Ovary (tissue), 9 donors: ENCODE data around the gene SLC23A1. TPM values are rescaled to one million over a fixed set of nuclear protein-coding genes. Genes with fewer than 3 reads are reported as not detected.

Experiments used
- DNase-seq, 5 donors: peaks; one replicate each; pipeline ENCODE4 v3.0.0-alpha.2; 2019 to 2020
- H3K27ac ChIP-seq, 2 donors: fragments of 200-600 bp; one replicate each; pipeline versions ENCODE4 v1.5.1 to v1.8.0; 2019 to 2022
- H3K27me3 ChIP-seq: fragments of 200-600 bp; one replicate; pipeline ENCODE4 v1.8.0; 2022
- H3K36me3 ChIP-seq: fragments of 200-600 bp; sonication (generic); one replicate; pipeline ENCODE4 v1.5.1; 2019
- H3K4me1 ChIP-seq: one replicate; pipeline ENCODE4 v1.8.1; 2013; ENCODE audit warnings: mild to moderate bottlenecking, moderate library complexity; ENCODE audit not compliant: insufficient read depth
- H3K4me3 ChIP-seq: fragments of 200-600 bp; sonication (generic); one replicate; pipeline ENCODE4 v1.5.1; 2017
- H3K9me3 ChIP-seq, 2 donors: fragments of 200-600 bp in 1 of 2; sonication (generic) in 1 of 2; one replicate each; pipeline versions ENCODE4 v1.5.1 to v1.8.1; 2013 to 2019; ENCODE audit warnings: mild to moderate bottlenecking in 1 of 2, moderate library complexity in 1 of 2
- CTCF ChIP-seq, 3 donors: fragments of 450-650 bp in 2 of 3; fragments of 200-600 bp in 1 of 3; IDR thresholded peaks; one replicate each; pipeline versions ENCODE4 v1.5.1 to v1.8.0; 2016 to 2022; ENCODE audit warnings: antibody characterized with exemption in 3 of 3, mild to moderate bottlenecking in 1 of 3
- EP300 ChIP-seq: sonication (generic); formaldehyde crosslinking; IDR thresholded peaks from one replicate; pipeline ENCODE4 v1.6.1; 2017; ENCODE audit warnings: antibody characterized with exemption
- POLR2A ChIP-seq: fragments of 450-650 bp; IDR thresholded peaks from one replicate; pipeline ENCODE4 v1.6.1; 2017; ENCODE audit warnings: antibody characterized with exemption, mild to moderate bottlenecking, moderate library complexity
- WGBS, 3 donors: extraction: QIAGEN DNeasy Blood & Tissue Kit in 1 of 3; methylation state at CpG; one replicate each; pipeline versions ENCODE4 v1.1.5 to v1.1.7; 2013 to 2017; 5-methylcytosine and 5-hydroxymethylcytosine counted together
- intact Hi-C, 4 donors: fragments of 100-400 bp; cut with DNase I; formaldehyde crosslinking; loops; one replicate each; pipeline versions ENCODE4 v1.11.0 to v1.15.1; 2022 to 2023
- polyA plus RNA-seq, 2 donors: library from polyadenylated mRNA; stranded (reverse); fragments of 200-250 nt in 1 of 2; fragments of 350-450 nt in 1 of 2; fragmentation: Illumina TruSeq in 1 of 2; extraction: RNeasy Lipid Tissue Mini Kit (QIAGEN cat#74804) in 1 of 2; gene quantifications; one replicate each; pipeline ENCODE4 v1.2.3, GENCODE V29; 2013 to 2014
- total RNA-seq, 7 donors: library from RNA; depleted of rRNA in 2 of 7; stranded (reverse); fragments of >200 nt in 2 of 7; fragmentation: NEBNext Ultra II Directional in 3 of 7; extraction: Animal tissue kit (Norgen Biotek cat#: 25700) in 3 of 7; gene quantifications; one replicate each; pipeline versions ENCODE4 v1.1.0 to v1.2.4, GENCODE V29; 2016 to 2023
- donor health status: DM: no; HTN: no; CAD: no; lungs with moderate emphysema.
- donor health status: DM: no; HTN: no; CAD: no.
- donor health status: Bipolar disorder and iron deficiency.
- donor health status: DM: yes; HTN: yes; CAD: no.
- donor health status: DM: no; HTN: no; CAD: no.
- donor health status: DM: yes; HTN: yes; CAD: no.

The SLC23A1 gene
- total and polyA plus RNA-seq, 9 donors, result 0.05 to 14.5 (median 1.1) TPM; not detected in 3

DNA sequence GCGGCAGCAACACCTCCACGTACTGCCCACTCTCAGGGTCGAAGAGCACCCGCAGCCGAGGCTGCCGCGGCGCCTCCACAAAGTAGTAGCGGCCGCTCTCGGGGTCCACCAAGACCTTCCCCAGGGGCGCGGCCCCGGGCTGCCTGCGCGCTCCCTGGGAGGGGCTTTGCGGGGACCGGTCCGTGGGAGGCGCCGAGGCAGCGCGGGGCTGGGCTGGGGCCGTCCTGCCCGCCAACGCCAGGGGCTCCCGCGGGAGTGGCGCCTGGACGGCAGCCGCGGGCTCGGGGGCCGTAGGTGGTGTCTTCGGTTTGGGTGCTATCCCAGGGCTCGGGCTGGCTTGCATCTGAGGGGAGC, 9.2 kb upstream of the SLC23A1 start:
- no peaks in the 10 kb centered on the region for H3K36me3 ChIP-seq
- H3K4me1 ChIP-seq, result peaks cover 9% of the 10 kb centered on the region
- no peak overlapping the region for H3K4me3 ChIP-seq
- intact Hi-C loops, result no loop called here
- TF ChIP-seq CTCF (IDR thresholded peaks at IDR 0.05) (peak in 1 of 3 donors; percentile 40), EP300 (no peak), POLR2A (no peak)
- WGBS, 3 donors, result 7 to 15% (median 14%) methylated on average over 30 to 36 of the region's 36 CpGs
- H3K27me3 ChIP-seq, result peaks cover 5% of the 10 kb centered on the region
- H3K9me3 ChIP-seq, result no peaks in the 10 kb centered on the region
- H3K27ac ChIP-seq, result no peak overlapping the region
- DNase-seq, result no peak

GRCh38 chr5:139391570-139392323, 8.7 kb upstream of the SLC23A1 start:
- Histone ChIP-seq H3K27me3 (peaks cover 5% of the 10 kb centered on the region), H3K27ac (no peak overlapping the region), H3K36me3 (no peaks in the 10 kb centered on the region), H3K9me3 (no peaks in the 10 kb centered on the region), H3K4me1 (peaks cover 9% of the 10 kb centered on the region), H3K4me3 (no peak overlapping the region)
- intact Hi-C loops, result no loop called here
- peak in 1 of 5 donors; percentile 21 for DNase-seq
- TF ChIP-seq POLR2A (no peak), CTCF (IDR thresholded peaks at IDR 0.05) (no peak)
- 49 to 75% (median 50%) methylated on average over 28 to 33 of the region's 33 CpGs for WGBS, 3 donors

- Histone ChIP-seq H3K4me1 (peaks cover 9% of the 10 kb centered on the region), H3K27ac (no peak overlapping the region), H3K27me3 (peaks cover 5% of the 10 kb centered on the region), H3K36me3 (no peaks in the 10 kb centered on the region), H3K9me3 (no peaks in the 10 kb centered on the region), H3K4me3 (no peak overlapping the region)
- intact Hi-C loops, result no loop called here
- TF ChIP-seq EP300, result no peak
- TF ChIP-seq CTCF (IDR thresholded peaks at IDR 0.05), result no peak
- no peak for TF ChIP-seq POLR2A
- 75 to 80% (median 80%) methylated on average over 8 to 10 of the region's 10 CpGs for WGBS, 3 donors
- peak in 1 of 5 donors; percentile 16 for DNase-seq
Observed at GRCh38 chr5:139390639-139391569, 7.8 kb upstream of the SLC23A1 start.

DNA sequence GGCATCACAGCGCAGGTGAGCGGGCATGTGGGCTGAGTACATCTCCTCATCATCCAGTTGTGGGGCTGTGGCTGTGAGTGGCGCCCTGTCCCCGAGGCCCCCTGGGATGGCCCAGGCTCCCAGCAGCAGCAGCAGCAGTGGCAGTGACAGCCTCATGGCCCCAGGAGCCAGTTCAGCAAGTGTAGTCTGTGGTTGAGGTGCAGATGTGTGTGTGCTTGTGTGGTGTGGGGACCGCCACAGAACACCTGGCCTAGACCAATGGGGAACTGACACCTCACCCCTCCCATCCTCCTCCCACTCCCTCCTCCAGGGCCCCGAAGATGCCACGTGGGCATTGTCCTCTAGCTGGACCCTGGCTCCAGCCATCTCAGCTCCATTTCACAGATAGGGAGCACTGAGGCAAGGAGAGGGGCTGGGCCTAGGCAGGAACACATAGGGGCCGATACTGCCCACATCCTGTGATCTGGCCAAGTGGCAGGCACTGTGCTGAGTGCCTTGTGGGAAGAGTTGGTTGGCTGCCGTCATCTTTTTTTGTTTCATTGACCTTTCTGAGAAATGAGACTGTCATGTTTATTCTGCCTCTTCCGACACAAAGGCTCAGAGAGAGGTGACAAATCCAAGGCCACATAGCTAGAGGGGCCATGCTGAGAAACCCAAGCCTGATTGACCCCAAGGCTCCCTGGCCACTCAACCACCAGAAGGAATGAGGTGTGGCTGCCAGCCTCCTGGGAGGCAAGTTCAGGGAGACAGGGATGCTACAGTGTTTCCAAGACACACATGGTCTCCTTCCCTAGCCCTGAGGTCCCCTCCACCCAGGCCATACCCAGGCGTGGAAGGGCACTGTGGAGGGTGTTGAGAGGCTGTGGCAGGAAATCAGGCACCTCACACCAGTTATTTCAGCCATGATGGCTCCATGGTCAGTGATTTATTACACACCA, 6.9 kb upstream of the SLC23A1 start, which contains the start of gene MZB1:
Gene MZB1 (minus strand): TSS at position 213 of the 938 bp plus-strand sequence. CDS start 57 bp downstream, at position 156.
- Histone ChIP-seq H3K27ac (no peak within 1 kb of the TSS), H3K27me3 (peaks cover 5% of the 10 kb centered on the region), H3K4me3 (no peak within 1 kb of the TSS), H3K9me3 (no peaks in the 10 kb centered on the region), H3K4me1 (peaks cover 8% of the 10 kb centered on the region), H3K36me3 (no peaks in the 10 kb centered on the region)
- DNase-seq, result peak in 1 of 5 donors; percentile 10
- TF ChIP-seq CTCF (IDR thresholded peaks at IDR 0.05) (no peak), EP300 (no peak), POLR2A (no peak)
- WGBS, 3 donors, result 85 to 86% (median 85%) methylated on average over 11 of the region's 11 CpGs
- intact Hi-C loops, result no loop called here
